HepG2 (cell line): ENCODE measurements around the gene HMX1. TPM values are rescaled to one million over a fixed set of nuclear protein-coding genes. Genes with fewer than 3 reads are reported as not detected.

Source experiments
- CHD4 ChIP-seq: fragments of 200-600 bp; sonication (generic); IDR thresholded peaks from 2 replicates; pipeline ENCODE4 v1.7.0; 2017; ENCODE audit warnings: mild to moderate bottlenecking, low read length, borderline replicate concordance
- FOXP1 ChIP-seq, 2 experiments: fragments of 450-650 bp in 1 of 2; IDR thresholded peaks; 2 replicates each; pipeline ENCODE4 v1.6.1; 2017 to 2018; ENCODE audit warnings: antibody characterized with exemption in 1 of 2
- MYPOP ChIP-seq: sonication (generic); formaldehyde crosslinking; IDR thresholded peaks from 2 replicates; pipeline ENCODE4 v1.8.1; 2023; ENCODE audit warnings: mild to moderate bottlenecking, moderate library complexity, missing genetic modification reagents
- REL ChIP-seq: sonication (generic); formaldehyde crosslinking; conservative IDR thresholded peaks from 2 replicates; pipeline ENCODE4 v1.8.0; 2022; ENCODE audit warnings: mild to moderate bottlenecking, missing genetic modification reagents, moderate library complexity
- RNF2 ChIP-seq: fragments of 450-650 bp; conservative IDR thresholded peaks from 2 replicates; pipeline ENCODE4 v1.6.1; 2016; ENCODE audit warnings: low read depth
- SUZ12 ChIP-seq: fragments of 150-350 bp; IDR thresholded peaks from 2 replicates; pipeline ENCODE4 v1.6.1; 2014; ENCODE audit warnings: low read depth, low read length
- TCF7 ChIP-seq: sonication (generic); IDR thresholded peaks from 2 replicates; pipeline ENCODE4 v1.6.1; 2016; ENCODE audit warnings: antibody characterized with exemption, low read depth
- ZNF432 ChIP-seq: sonication (generic); formaldehyde crosslinking; IDR thresholded peaks from 2 replicates; pipeline ENCODE4 v1.5.0; 2020; ENCODE audit warnings: missing genetic modification reagents, mild to moderate bottlenecking, borderline replicate concordance
- ZNF687 ChIP-seq: sonication (generic); formaldehyde crosslinking; IDR thresholded peaks from 2 replicates; pipeline ENCODE4 v1.5.1; 2020; ENCODE audit warnings: mild to moderate bottlenecking, missing genetic modification reagents, moderate library complexity
- ZNF800 ChIP-seq: sonication (generic); formaldehyde crosslinking; IDR thresholded peaks from 2 replicates; pipeline ENCODE4 v1.4.0; 2020; ENCODE audit warnings: missing genetic modification reagents
- ZSCAN9 ChIP-seq: IDR thresholded peaks from 2 replicates; pipeline ENCODE4 v1.6.1; 2016; ENCODE audit warnings: borderline replicate concordance
- ZXDC ChIP-seq: sonication (generic); formaldehyde crosslinking; IDR thresholded peaks from 2 replicates; pipeline ENCODE4 v1.5.0; 2020; ENCODE audit warnings: mild to moderate bottlenecking, missing genetic modification reagents
- polyA plus RNA-seq, 8 experiments: library from polyadenylated mRNA; depleted of rRNA in 3 of 8; stranded (reverse) in 7 of 8; unstranded in 1 of 8; fragments of >200 nt; fragmentation: Illumina TruSeq in 4 of 8; extraction: Trizol in 4 of 8; gene quantifications; 2 replicates each; pipeline versions ENCODE4 v1.2.1 to v1.2.3, GENCODE V29; 2011 to 2016; ENCODE audit warnings: low read depth in 4 of 8, missing spikeins in 1 of 8, mixed read lengths in 1 of 8; ENCODE audit not compliant: insufficient read depth in 1 of 8
- total RNA-seq, 5 experiments: library from RNA; depleted of rRNA; stranded (reverse); fragments of >200 nt; fragmentation: Illumina TruSeq; extraction: Trizol; gene quantifications; 2 replicates each; pipeline ENCODE4 v1.2.3, GENCODE V29; 2016; ENCODE audit warnings: low read depth in 1 of 5

Gene HMX1
- total and polyA plus RNA-seq, 2 of the 13 experiments (the other 11 are each of a cell fraction or from before 2014, with no cell fraction given): not detected

- TF ChIP-seq ZXDC (CRISPR knock-in tag) (no peak), SUZ12 (no peak), RNF2 (no peak), CHD4 (no peak), MYPOP (CRISPR knock-in tag) (peak; percentile 14; the same call in 1 of the 2 replicates), ZNF432 (CRISPR knock-in tag) (no peak), TCF7 (no peak), FOXP1 (IDR thresholded peaks at IDR 0.05) (no peak), FOXP1 (CRISPR knock-in tag; IDR thresholded peaks at IDR 0.05) (no peak), ZSCAN9 (CRISPR knock-in tag) (no peak), ZNF800 (CRISPR knock-in tag) (peak; percentile 95), ZNF687 (CRISPR knock-in tag) (peak; percentile 22; the same call in 1 of the 2 replicates), REL (CRISPR knock-in tag) (no peak)
These were observed 22.2 kb upstream of the HMX1 start (continued) for GRCh38 chr4:8893624-8894423.
